GM12878 (cell line): ENCODE results near the gene SPOCK1.

ENCODE experiments used
- BHLHE40 ChIP-seq, 2 experiments: fragments of 450-650 bp in 1 of 2; IDR thresholded peaks; 2 replicates each; pipeline ENCODE4 v1.6.1; 2011 to 2017; ENCODE audit warnings: low read depth in 2 of 2, borderline replicate concordance in 1 of 2, improper control_type of control experiment in 1 of 2, low read length in 1 of 2, mild to moderate bottlenecking in 1 of 2
- EP300 ChIP-seq, 2 experiments: fragments of 150-350 bp in 1 of 2; IDR thresholded peaks; 2 replicates each; pipeline ENCODE4 v1.6.1; 2011 to 2012; ENCODE audit warnings: low read depth in 2 of 2, low read length in 2 of 2, borderline replicate concordance in 1 of 2, improper control_type of control experiment in 1 of 2, inconsistent platforms in 1 of 2; ENCODE audit not compliant: control insufficient read depth in 1 of 2
- FOXM1 ChIP-seq: IDR thresholded peaks from 2 replicates; pipeline ENCODE4 v1.6.1; 2012; ENCODE audit warnings: low read depth, mild to moderate bottlenecking, inconsistent platforms, low read length, moderate library complexity
- GABPA ChIP-seq: IDR thresholded peaks from 2 replicates; pipeline ENCODE4 v1.6.1; 2014; ENCODE audit warnings: antibody characterized with exemption, low read depth, mild to moderate bottlenecking, inconsistent platforms
- JUND ChIP-seq: IDR thresholded peaks from 2 replicates; pipeline ENCODE4 v1.6.1; 2012; ENCODE audit warnings: low read depth, mild to moderate bottlenecking, low read length, improper control_type of control experiment, moderate library complexity
- KDM1A ChIP-seq: fragments of 200-600 bp; sonication (generic); IDR thresholded peaks from 2 replicates; pipeline ENCODE4 v1.6.1; 2016; ENCODE audit warnings: borderline replicate concordance
- MTA2 ChIP-seq: fragments of 450-650 bp; IDR thresholded peaks from 2 replicates; pipeline ENCODE4 v1.6.1; 2016; ENCODE audit warnings: low read depth, mild to moderate bottlenecking, moderate library complexity
- NR2C1 ChIP-seq: fragments of 450-650 bp; IDR thresholded peaks from 2 replicates; pipeline ENCODE4 v1.6.1; 2017; ENCODE audit warnings: antibody characterized with exemption, mild to moderate bottlenecking, moderate library complexity
- NRF1 ChIP-seq: conservative IDR thresholded peaks from 2 replicates; pipeline ENCODE4 v1.6.1; 2011; ENCODE audit warnings: mild to moderate bottlenecking, low read depth, low read length, improper control_type of control experiment
- POLR2AphosphoS5 ChIP-seq: IDR thresholded peaks from 2 replicates; pipeline ENCODE4 v1.6.1; 2011; ENCODE audit warnings: mild to moderate bottlenecking, low read length, inconsistent platforms
- ZNF687 ChIP-seq: fragments of 450-650 bp; IDR thresholded peaks from 2 replicates; pipeline ENCODE4 v1.6.1; 2017; ENCODE audit warnings: mild to moderate bottlenecking, moderate library complexity
- TF ChIP-seq, protein P1 (sequence below), 3 experiments: IDR thresholded peaks in 2 of 3; conservative IDR thresholded peaks in 1 of 3; 2 replicates each; pipeline ENCODE4 v1.5.1; 2011; ENCODE audit warnings: low read depth in 3 of 3, low read length in 3 of 3, mild to moderate bottlenecking in 3 of 3, control low read depth in 2 of 3, moderate library complexity in 2 of 3, inconsistent platforms in 1 of 3, mixed read lengths in 1 of 3; ENCODE audit not compliant: control insufficient read depth in 2 of 3, insufficient read depth in 1 of 3; ENCODE audit errors: extremely low read depth in 1 of 3
- TF ChIP-seq, protein P2 (sequence below): IDR thresholded peaks from 2 replicates; pipeline ENCODE4 v1.6.1; 2012; ENCODE audit warnings: mild to moderate bottlenecking, low read depth, low read length

DNA sequence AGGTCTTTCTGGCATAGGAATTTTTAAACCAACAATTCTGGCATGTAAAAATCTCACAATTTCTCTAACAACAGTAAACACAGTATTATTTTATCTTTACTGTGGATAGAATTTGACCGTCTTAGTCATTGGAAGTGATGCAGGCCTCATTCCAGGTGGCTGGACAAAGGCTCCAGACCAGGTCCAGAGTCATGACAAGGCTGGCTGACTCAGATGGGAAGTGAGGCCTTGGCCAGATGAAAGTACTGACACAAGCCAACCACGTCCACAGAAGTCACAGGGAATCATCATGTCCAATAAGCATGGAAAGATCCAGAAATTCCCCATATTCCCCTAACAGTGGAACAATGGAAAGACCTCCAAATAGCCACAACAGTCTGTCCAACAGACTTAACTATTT, 12.4 kb downstream of the SPOCK1 start:
- TF ChIP-seq FOXM1: no peak
- TF ChIP-seq NR2C1: no peak
- TF ChIP-seq, protein P1, sequence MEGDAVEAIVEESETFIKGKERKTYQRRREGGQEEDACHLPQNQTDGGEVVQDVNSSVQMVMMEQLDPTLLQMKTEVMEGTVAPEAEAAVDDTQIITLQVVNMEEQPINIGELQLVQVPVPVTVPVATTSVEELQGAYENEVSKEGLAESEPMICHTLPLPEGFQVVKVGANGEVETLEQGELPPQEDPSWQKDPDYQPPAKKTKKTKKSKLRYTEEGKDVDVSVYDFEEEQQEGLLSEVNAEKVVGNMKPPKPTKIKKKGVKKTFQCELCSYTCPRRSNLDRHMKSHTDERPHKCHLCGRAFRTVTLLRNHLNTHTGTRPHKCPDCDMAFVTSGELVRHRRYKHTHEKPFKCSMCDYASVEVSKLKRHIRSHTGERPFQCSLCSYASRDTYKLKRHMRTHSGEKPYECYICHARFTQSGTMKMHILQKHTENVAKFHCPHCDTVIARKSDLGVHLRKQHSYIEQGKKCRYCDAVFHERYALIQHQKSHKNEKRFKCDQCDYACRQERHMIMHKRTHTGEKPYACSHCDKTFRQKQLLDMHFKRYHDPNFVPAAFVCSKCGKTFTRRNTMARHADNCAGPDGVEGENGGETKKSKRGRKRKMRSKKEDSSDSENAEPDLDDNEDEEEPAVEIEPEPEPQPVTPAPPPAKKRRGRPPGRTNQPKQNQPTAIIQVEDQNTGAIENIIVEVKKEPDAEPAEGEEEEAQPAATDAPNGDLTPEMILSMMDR (IDR thresholded peaks at IDR 0.05 in 2 of 3, conservative IDR thresholded peaks at IDR 0.05 in 1 of 3; ENCODE audit: control insufficient read depth in 2 of 3, extremely low read depth in 1 of 3, insufficient read depth in 1 of 3, low read depth in 3 of 3, low read length in 3 of 3): no peak
- no peak for TF ChIP-seq GABPA
- no peak for TF ChIP-seq JUND
- TF ChIP-seq POLR2AphosphoS5: no peak
- no peak for TF ChIP-seq NRF1
- no peak for TF ChIP-seq MTA2
- TF ChIP-seq, protein P2, sequence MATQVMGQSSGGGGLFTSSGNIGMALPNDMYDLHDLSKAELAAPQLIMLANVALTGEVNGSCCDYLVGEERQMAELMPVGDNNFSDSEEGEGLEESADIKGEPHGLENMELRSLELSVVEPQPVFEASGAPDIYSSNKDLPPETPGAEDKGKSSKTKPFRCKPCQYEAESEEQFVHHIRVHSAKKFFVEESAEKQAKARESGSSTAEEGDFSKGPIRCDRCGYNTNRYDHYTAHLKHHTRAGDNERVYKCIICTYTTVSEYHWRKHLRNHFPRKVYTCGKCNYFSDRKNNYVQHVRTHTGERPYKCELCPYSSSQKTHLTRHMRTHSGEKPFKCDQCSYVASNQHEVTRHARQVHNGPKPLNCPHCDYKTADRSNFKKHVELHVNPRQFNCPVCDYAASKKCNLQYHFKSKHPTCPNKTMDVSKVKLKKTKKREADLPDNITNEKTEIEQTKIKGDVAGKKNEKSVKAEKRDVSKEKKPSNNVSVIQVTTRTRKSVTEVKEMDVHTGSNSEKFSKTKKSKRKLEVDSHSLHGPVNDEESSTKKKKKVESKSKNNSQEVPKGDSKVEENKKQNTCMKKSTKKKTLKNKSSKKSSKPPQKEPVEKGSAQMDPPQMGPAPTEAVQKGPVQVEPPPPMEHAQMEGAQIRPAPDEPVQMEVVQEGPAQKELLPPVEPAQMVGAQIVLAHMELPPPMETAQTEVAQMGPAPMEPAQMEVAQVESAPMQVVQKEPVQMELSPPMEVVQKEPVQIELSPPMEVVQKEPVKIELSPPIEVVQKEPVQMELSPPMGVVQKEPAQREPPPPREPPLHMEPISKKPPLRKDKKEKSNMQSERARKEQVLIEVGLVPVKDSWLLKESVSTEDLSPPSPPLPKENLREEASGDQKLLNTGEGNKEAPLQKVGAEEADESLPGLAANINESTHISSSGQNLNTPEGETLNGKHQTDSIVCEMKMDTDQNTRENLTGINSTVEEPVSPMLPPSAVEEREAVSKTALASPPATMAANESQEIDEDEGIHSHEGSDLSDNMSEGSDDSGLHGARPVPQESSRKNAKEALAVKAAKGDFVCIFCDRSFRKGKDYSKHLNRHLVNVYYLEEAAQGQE: no peak
- no peak for TF ChIP-seq ZNF687
- TF ChIP-seq BHLHE40 (IDR thresholded peaks at IDR 0.05; ENCODE audit: borderline replicate concordance in 1 of 2, low read depth in 2 of 2, low read length in 1 of 2): no peak
- no peak for TF ChIP-seq KDM1A
- no peak for TF ChIP-seq EP300 (IDR thresholded peaks at IDR 0.05; ENCODE audit: borderline replicate concordance in 1 of 2, control insufficient read depth in 1 of 2, low read depth in 2 of 2, low read length in 2 of 2)
